Retinal pigment epithelial cell (primary cell): ENCODE measurements around the gene CLN3.
"Not testable (repeated sequence)": the region's sequence is repeated elsewhere in the genome, so short reads cannot be mapped to it uniquely, and the experiment has no call there.

ENCODE experiments used
- DNase-seq: peaks from one replicate; pipeline ENCODE4 v3.0.0-alpha.2; 2010; ENCODE audit warnings: low read depth
- H3K4me3 ChIP-seq: 2 replicates; pipeline ENCODE4 v1.5.1; 2011; ENCODE audit warnings: mild to moderate bottlenecking, low read length, control low read depth, moderate library complexity
- TF ChIP-seq, protein P1 (sequence below): conservative IDR thresholded peaks from 2 replicates; pipeline ENCODE4 v1.5.1; 2011; ENCODE audit warnings: low read depth, low read length, control low read depth, inconsistent platforms

The CLN3 gene

DNA sequence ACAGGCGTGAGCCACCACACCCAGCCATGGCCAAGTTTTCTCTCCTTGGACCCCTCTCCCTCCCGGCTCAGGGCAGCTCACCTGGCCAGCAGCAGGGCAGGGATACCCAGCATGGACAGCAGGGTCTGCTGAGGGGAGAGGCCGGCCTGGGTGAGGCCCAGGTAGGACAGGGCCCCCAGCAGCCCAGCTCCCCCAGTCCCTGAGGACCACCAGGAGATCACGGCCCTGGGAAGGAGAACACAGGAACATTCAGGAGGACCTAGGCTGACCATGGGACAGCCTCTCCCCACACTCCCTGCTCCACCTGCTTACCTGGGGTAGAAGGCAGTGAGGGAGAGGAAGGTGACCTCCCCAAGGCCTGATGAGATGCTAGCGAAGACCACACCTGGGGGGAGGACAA is 5.6 kb downstream of the CLN3 start:
- H3K4me3 ChIP-seq, result no peak overlapping the region
- DNase-seq, result no peak
- TF ChIP-seq, protein P1, sequence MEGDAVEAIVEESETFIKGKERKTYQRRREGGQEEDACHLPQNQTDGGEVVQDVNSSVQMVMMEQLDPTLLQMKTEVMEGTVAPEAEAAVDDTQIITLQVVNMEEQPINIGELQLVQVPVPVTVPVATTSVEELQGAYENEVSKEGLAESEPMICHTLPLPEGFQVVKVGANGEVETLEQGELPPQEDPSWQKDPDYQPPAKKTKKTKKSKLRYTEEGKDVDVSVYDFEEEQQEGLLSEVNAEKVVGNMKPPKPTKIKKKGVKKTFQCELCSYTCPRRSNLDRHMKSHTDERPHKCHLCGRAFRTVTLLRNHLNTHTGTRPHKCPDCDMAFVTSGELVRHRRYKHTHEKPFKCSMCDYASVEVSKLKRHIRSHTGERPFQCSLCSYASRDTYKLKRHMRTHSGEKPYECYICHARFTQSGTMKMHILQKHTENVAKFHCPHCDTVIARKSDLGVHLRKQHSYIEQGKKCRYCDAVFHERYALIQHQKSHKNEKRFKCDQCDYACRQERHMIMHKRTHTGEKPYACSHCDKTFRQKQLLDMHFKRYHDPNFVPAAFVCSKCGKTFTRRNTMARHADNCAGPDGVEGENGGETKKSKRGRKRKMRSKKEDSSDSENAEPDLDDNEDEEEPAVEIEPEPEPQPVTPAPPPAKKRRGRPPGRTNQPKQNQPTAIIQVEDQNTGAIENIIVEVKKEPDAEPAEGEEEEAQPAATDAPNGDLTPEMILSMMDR, result no peak

DNA sequence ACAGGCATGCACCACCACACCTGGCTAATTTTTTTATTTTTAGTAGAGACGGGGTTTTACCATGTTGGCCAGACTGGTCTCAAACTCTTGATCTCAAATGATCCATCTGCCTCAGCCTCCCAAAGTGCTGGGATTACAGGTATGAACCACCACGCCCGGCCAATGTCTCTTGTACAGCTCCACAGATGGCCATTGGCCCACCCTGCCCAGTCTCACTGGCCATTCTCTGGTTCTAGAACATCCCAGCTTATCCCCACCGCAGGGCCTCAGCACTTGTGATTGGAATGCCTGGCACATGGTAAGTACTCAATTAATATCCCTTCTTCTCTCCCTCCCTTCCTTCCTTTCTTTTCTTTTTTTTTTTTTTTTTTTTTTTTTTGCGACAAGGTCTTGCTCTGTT is 8.5 kb downstream of the CLN3 start:
- not testable (repeated sequence) for DNase-seq, H3K4me3 ChIP-seq

DNA sequence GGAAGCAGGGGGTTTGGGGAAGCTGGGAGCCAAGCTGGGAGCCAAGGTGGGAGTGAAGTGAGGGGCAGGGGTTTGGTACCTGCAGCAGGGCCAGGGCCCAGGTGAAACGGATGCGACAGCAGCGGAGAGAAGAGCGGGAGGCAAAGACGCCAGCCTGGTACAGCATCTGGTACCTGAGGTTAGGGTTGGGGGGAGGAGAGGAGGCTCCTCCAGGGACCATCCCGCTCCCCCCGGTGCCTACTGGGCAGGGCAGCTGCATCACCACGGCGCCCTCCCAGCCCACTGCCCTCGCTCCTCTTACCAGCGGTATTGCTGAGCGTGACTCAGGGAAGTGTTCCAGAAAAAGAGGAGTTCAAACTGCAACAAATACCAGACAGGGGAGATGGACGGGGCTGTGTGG is 9.8 kb downstream of the CLN3 start:
- TF ChIP-seq, protein P1, result no peak
- DNase-seq, result no peak
- H3K4me3 ChIP-seq, result no peak overlapping the region

GRCh38 chr16:28478506-28479180 is 13.2 kb downstream of the CLN3 start:
- H3K4me3 ChIP-seq, result no peak overlapping the region
- no peak for DNase-seq
- TF ChIP-seq, protein P1, result no peak

DNA sequence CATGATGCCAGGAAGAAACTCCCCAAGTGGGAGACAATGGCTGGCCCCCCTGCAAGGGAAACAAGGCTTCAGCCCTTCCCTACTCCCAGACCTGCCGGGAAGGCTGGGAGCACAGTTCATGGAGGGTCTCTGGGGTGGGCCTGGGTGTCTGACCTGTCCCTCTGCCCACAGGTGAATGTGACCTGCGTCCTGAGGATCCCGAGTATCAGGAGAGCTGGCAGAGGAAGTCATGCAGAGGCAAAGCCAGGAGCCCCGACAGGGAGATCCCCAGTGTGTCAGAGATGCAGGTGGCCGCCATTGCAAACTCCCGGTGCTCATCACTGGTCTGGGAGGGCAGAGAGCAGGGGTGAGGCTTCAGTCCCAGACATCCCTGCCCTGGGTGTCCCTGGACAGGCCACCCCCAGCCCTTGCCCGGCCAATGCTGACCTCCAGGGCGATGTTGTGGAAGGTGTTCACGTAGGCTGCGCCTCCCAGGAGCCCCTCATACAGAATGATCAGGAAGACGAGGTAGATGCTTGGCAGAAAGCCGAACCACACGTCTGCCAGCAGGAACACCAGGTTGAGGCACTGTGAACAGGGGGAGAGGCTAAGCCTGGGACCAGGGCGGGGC is 14.5 kb downstream of the CLN3 start:
- H3K4me3 ChIP-seq, result no peak overlapping the region
- DNase-seq, result no peak
- TF ChIP-seq, protein P1, result no peak

DNA sequence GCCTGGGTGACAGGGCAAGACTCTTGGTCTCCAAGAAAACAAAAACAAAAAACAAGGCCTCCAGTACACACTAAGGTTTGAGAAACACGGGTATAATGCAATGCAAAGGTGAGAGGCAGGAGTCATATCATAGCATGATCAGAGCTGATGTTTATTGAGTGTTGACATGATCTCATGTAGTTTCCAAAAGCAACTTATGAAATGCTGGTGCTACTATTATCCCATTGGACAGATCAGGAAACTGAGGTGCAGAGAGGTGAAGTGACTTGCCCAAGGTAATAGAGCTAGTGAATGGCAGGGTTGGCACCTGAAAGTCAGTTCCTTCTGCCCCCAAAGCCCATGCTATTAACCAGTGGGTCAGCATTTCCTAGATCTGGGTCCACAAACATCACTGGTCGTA is 16.7 kb downstream of the CLN3 start:
- H3K4me3 ChIP-seq, result no peak overlapping the region
- TF ChIP-seq, protein P1, result no peak
- DNase-seq, result no peak

DNA sequence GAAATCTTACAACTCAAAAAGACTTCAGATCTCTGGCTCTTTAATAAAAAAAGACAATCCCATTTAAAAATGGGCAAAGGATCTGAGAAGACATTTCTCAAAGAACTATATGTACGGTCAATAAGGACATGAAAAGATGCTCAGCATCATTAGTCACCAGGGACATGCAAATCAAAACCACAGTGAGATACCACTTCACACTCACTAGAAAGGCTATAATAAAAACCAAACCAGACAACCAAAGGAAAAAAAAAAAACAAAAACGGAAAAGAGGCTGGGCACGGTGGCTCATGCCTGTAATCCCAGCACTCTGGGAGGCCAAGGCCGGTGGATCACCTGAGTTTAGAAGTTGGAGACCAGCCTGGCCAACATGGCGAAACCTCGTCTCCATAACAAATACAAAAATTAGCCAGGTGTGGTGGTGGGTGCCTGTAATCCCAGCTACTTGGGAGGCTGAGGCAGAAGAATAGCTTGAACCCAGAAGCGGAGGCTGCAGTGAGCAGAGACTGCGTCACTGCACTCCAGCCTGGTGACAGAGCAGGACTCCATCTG is 18.1 kb downstream of the CLN3 start:
- TF ChIP-seq, protein P1, result no peak
- no peak for DNase-seq
- no peak overlapping the region for H3K4me3 ChIP-seq

DNA sequence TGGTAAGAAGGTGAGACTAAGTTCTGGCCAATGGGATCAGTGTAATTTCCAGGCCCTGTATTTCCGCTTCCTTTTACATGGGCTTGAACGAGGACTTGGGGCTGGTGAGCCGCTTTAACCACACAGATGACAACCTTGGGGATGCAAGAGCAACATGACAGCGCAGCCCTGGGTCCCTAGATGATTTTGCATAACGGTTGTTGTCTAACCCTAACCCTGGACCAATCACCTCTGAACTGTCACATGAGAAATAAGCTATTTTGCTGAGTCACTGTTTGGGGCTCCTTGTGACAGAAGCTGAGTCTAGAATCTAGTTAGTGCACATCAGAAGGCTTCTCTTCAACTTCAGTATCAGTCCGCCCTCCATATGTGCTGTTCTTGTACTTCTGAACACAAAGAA is 44.8 kb downstream of the CLN3 start:
- not testable (repeated sequence) for DNase-seq, H3K4me3 ChIP-seq

GRCh38 chr16:28446388-28446787 is 45.5 kb downstream of the CLN3 start:
- DNase-seq, H3K4me3 ChIP-seq: not testable (repeated sequence)

GRCh38 chr16:28443943-28444342 is 47.9 kb downstream of the CLN3 start:
- DNase-seq, H3K4me3 ChIP-seq: not testable (repeated sequence)

- not testable (repeated sequence) for DNase-seq, H3K4me3 ChIP-seq
These were observed 53.0 kb downstream of the CLN3 start for GRCh38 chr16:28438899-28439298.

- not testable (repeated sequence) for DNase-seq, H3K4me3 ChIP-seq
These were observed 56.5 kb downstream of the CLN3 start for GRCh38 chr16:28435340-28435739.
